HL-60 (cell line): ENCODE data around the gene PRDM16.

ENCODE experiments used
- CTCF ChIP-seq: IDR thresholded peaks from one replicate; pipeline ENCODE4 v1.5.1; 2011; ENCODE audit warnings: low read length, control low read depth, inconsistent platforms; ENCODE audit not compliant: insufficient read depth
- POLR2AphosphoS5 ChIP-seq: IDR thresholded peaks from 2 replicates; pipeline ENCODE4 v1.6.1; 2012; ENCODE audit warnings: low read depth

- TF ChIP-seq CTCF (no peak), POLR2AphosphoS5 (no peak)
Observed at GRCh38 chr1:3475839-3476573, 407.0 kb downstream of the PRDM16 start.
